Thyroid gland (tissue), 4 donors: ENCODE results near the gene NXN. TPM values are rescaled to one million over a fixed set of nuclear protein-coding genes. Genes with fewer than 3 reads are reported as not detected.

Experiments
- DNase-seq, 2 donors: peaks; one replicate each; pipeline ENCODE4 v3.0.0-alpha.2; 2019
- H3K27ac ChIP-seq, 3 donors: fragments of 200-600 bp; sonication (generic); 1 replicate in 2 of 3; 2 replicates in 1 of 3; pipeline ENCODE4 v1.5.1; 2016 to 2019; ENCODE audit warnings: mild to moderate bottlenecking in 1 of 3, moderate library complexity in 1 of 3
- H3K27me3 ChIP-seq: fragments of 200-600 bp; sonication (generic); one replicate; pipeline ENCODE4 v1.5.1; 2019
- H3K36me3 ChIP-seq, 2 donors: fragments of 200-600 bp; sonication (generic); one replicate each; pipeline ENCODE4 v1.5.1; 2016 to 2019
- H3K4me1 ChIP-seq, 2 donors: fragments of 200-600 bp; sonication (generic); one replicate each; pipeline ENCODE4 v1.5.1; 2017 to 2019
- H3K4me3 ChIP-seq, 3 donors: fragments of 200-600 bp; sonication (generic); replicated peaks in 1 of 3; 1 replicate in 2 of 3; 2 replicates in 1 of 3; pipeline ENCODE4 v1.5.1; 2016; ENCODE audit warnings: mild to moderate bottlenecking in 1 of 3
- H3K9me3 ChIP-seq: fragments of 200-600 bp; sonication (generic); one replicate; pipeline ENCODE4 v1.5.1; 2017
- CTCF ChIP-seq, 6 experiments: fragments of 200-600 bp in 3 of 6; fragments of 450-650 bp in 3 of 6; sonication (generic) in 3 of 6; IDR thresholded peaks; one replicate each; pipeline ENCODE4 v1.5.1; 2016 to 2019; ENCODE audit warnings: antibody characterized with exemption in 6 of 6, mild to moderate bottlenecking in 2 of 6, inconsistent platforms in 1 of 6, moderate library complexity in 1 of 6
- POLR2A ChIP-seq, 2 donors: fragments of 450-650 bp; IDR thresholded peaks; one replicate each; pipeline ENCODE4 v1.6.1; 2017; ENCODE audit warnings: antibody characterized with exemption in 2 of 2, mild to moderate bottlenecking in 2 of 2, moderate library complexity in 1 of 2
- WGBS, 2 donors: methylation state at CpG; one replicate each; pipeline ENCODE4 v1.1.5; 2017; 5-methylcytosine and 5-hydroxymethylcytosine counted together
- intact Hi-C: fragments of 100-400 bp; cut with DNase I; formaldehyde crosslinking; loops from one replicate; pipeline ENCODE4 v1.15.1; 2023
- total RNA-seq, 4 donors: library from RNA; depleted of rRNA; stranded (reverse); fragments of >200 nt; gene quantifications; one replicate each; pipeline ENCODE4 v1.2.3, GENCODE V29; 2016

Gene NXN
- total RNA-seq, 4 donors from 2014 or later = 14.5 to 18.3 (median 17.2) TPM

GRCh38 chr17:981292-981658 lies 1.7 kb upstream of the NXN start:
- H3K27ac ChIP-seq = peak overlapping the region in 1 of 3 donors; percentile 38
- no peaks in the 10 kb centered on the region for H3K9me3 ChIP-seq
- H3K36me3 ChIP-seq = no peaks in the 10 kb centered on the region
- WGBS, 2 donors = 36 to 38% methylated on average over 10 of the region's 10 CpGs
- DNase-seq = no peak
- TF ChIP-seq CTCF (IDR thresholded peaks at IDR 0.05) (peak in 1 of 6 experiments; percentile 7), POLR2A (IDR thresholded peaks at IDR 0.05) (no peak)
- H3K4me1 ChIP-seq = peaks cover 18 to 22% of the 10 kb centered on the region in 2 donors
- no peaks in the 10 kb centered on the region for H3K27me3 ChIP-seq
- H3K4me3 ChIP-seq = no peak overlapping the region
- intact Hi-C loops = loop anchor here (2.0 kb wide), 1 partner anchor 184 kb away; no protein-coding TSS in a partner anchor

GRCh38 chr17:980406-981291 lies 1.1 kb upstream of the NXN start:
- peak in 1 of 2 donors; percentile 25 for TF ChIP-seq POLR2A (IDR thresholded peaks at IDR 0.05)
- peak; percentile 48 to 91 (median 71) for TF ChIP-seq CTCF (IDR thresholded peaks at IDR 0.05)
- 31 to 32% methylated on average over 39 to 42 of the region's 43 CpGs for WGBS, 2 donors
- H3K27ac ChIP-seq = peak overlapping the region; percentile 76 to 81 (median 79)
- H3K4me3 ChIP-seq = peak overlapping the region in 1 of 3 donors; percentile 28
- H3K27me3 ChIP-seq = no peaks in the 10 kb centered on the region
- intact Hi-C loops = loop anchor here (2.0 kb wide), 1 partner anchor 184 kb away; no protein-coding TSS in a partner anchor
- DNase-seq = peak; percentile 79 to 83
- H3K36me3 ChIP-seq = no peaks in the 10 kb centered on the region
- H3K9me3 ChIP-seq = no peaks in the 10 kb centered on the region
- H3K4me1 ChIP-seq = peaks cover 18 to 22% of the 10 kb centered on the region in 2 donors

- Histone ChIP-seq H3K36me3 (no peaks in the 10 kb centered on the region), H3K4me3 (peak overlapping the region in 2 of 3 donors; percentile 19 to 61), H3K9me3 (no peaks in the 10 kb centered on the region), H3K27me3 (no peaks in the 10 kb centered on the region), H3K27ac (peak overlapping the region in 1 of 3 donors; percentile 65), H3K4me1 (peaks cover 18 to 22% of the 10 kb centered on the region in 2 donors)
- intact Hi-C loops = loop anchor here (5.0 kb wide), 1 partner anchor 102 kb away; no protein-coding TSS in a partner anchor
- TF ChIP-seq CTCF (IDR thresholded peaks at IDR 0.05) (no peak), POLR2A (IDR thresholded peaks at IDR 0.05) (no peak)
- no peak for DNase-seq
- 1% methylated on average over 22 of the region's 42 CpGs; no CpG with 5 or more reads in 1 of the 2 donors for WGBS, 2 donors
These were observed 401 bp downstream of the NXN start for GRCh38 chr17:979212-979538.

- TF ChIP-seq POLR2A (IDR thresholded peaks at IDR 0.05) = no peak
- no peak for TF ChIP-seq CTCF (IDR thresholded peaks at IDR 0.05)
- 12 to 33% methylated on average over 10 to 34 of the region's 72 CpGs for WGBS, 2 donors
- Histone ChIP-seq H3K4me1 (peaks cover 18 to 22% of the 10 kb centered on the region in 2 donors), H3K27ac (peak overlapping the region in 2 of 3 donors; percentile 60 to 74), H3K27me3 (no peaks in the 10 kb centered on the region), H3K4me3 (peak overlapping the region in 2 of 3 donors; percentile 47 to 61), H3K9me3 (no peaks in the 10 kb centered on the region), H3K36me3 (no peaks in the 10 kb centered on the region)
- peak in 1 of 2 donors; percentile 31 for DNase-seq
- intact Hi-C loops = loop anchor here (5.0 kb wide), 1 partner anchor 101 kb away; no protein-coding TSS in a partner anchor
These were observed 1.2 kb downstream of the NXN start for GRCh38 chr17:978103-979093.
